A549 (cell line): Measurements from ENCODE around the gene RSAD1.

Experiments used
- CEBPB ChIP-seq, 2 experiments: fragments of >200 bp in 1 of 2; sonication (Bioruptor Twin) in 1 of 2; formaldehyde crosslinking in 1 of 2; IDR thresholded peaks; 2 replicates each; pipeline ENCODE4 v1.6.1; 2012 to 2016
- CTCF ChIP-seq: fragments of >200 bp; sonication (Bioruptor Twin); formaldehyde crosslinking; IDR thresholded peaks from 3 replicates; pipeline ENCODE4 v1.5.1; 2016
- RFX5 ChIP-seq: fragments of 450-650 bp; IDR thresholded peaks from 2 replicates; pipeline ENCODE4 v1.7.1; 2014; ENCODE audit warnings: antibody characterized with exemption, mild to moderate bottlenecking, moderate library complexity
- TF ChIP-seq, protein P1 (sequence below): fragments of 250-450 bp; sonication (Bioruptor Pico); IDR thresholded peaks from 2 replicates; pipeline ENCODE4 v1.5.0; 2021; ENCODE audit warnings: mild to moderate bottlenecking, moderate library complexity, borderline replicate concordance

- no peak for TF ChIP-seq CTCF
- no peak for TF ChIP-seq RFX5
- no peak for TF ChIP-seq CEBPB (IDR thresholded peaks at IDR 0.05)
- TF ChIP-seq, protein P1, sequence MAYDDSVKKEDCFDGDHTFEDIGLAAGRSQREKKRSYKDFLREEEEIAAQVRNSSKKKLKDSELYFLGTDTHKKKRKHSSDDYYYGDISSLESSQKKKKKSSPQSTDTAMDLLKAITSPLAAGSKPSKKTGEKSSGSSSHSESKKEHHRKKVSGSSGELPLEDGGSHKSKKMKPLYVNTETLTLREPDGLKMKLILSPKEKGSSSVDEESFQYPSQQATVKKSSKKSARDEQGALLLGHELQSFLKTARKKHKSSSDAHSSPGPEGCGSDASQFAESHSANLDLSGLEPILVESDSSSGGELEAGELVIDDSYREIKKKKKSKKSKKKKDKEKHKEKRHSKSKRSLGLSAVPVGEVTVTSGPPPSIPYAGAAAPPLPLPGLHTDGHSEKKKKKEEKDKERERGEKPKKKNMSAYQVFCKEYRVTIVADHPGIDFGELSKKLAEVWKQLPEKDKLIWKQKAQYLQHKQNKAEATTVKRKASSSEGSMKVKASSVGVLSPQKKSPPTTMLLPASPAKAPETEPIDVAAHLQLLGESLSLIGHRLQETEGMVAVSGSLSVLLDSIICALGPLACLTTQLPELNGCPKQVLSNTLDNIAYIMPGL (CRISPR knock-in tag): no peak
Observed at GRCh38 chr17:50453901-50454300, 24.8 kb upstream of the RSAD1 start.
